Osteoblast (primary cell): ENCODE results near the gene ADORA2A. TPM values are rescaled to one million over a fixed set of nuclear protein-coding genes. Genes with fewer than 3 reads are reported as not detected.

Experiments
- DNase-seq: peaks from one replicate; pipeline ENCODE4 v3.0.0; 2011; ENCODE audit warnings: low spot score, mixed read lengths; ENCODE audit not compliant: insufficient read length; ENCODE audit errors: missing footprints
- H2AFZ ChIP-seq: 2 replicates; pipeline ENCODE4 v1.6.0; 2011; ENCODE audit warnings: mild to moderate bottlenecking, low read length
- H3K27ac ChIP-seq: 2 replicates; pipeline ENCODE4 v1.5.1; 2011; ENCODE audit warnings: mild to moderate bottlenecking, low read depth, low read length, moderate library complexity
- H3K27me3 ChIP-seq: 2 replicates; pipeline ENCODE4 v1.6.0; 2012; ENCODE audit warnings: mild to moderate bottlenecking, control low read depth, inconsistent platforms, low read length, moderate library complexity; ENCODE audit not compliant: insufficient read depth
- H3K36me3 ChIP-seq: 2 replicates; pipeline ENCODE4 v1.5.1; 2011; ENCODE audit warnings: mild to moderate bottlenecking, low read length, control low read depth, moderate library complexity; ENCODE audit not compliant: insufficient read depth
- H3K4me1 ChIP-seq: 2 replicates; pipeline ENCODE4 v1.5.1; 2011; ENCODE audit warnings: mild to moderate bottlenecking, low read length, control low read depth, moderate library complexity; ENCODE audit not compliant: insufficient read depth
- H3K4me2 ChIP-seq: 2 replicates; pipeline ENCODE4 v1.6.0; 2011; ENCODE audit warnings: mild to moderate bottlenecking, low read length; ENCODE audit not compliant: insufficient read depth
- H3K4me3 ChIP-seq: fragments of 200-600 bp; sonication (generic); 3 replicates; pipeline ENCODE4 v1.5.1; 2012; ENCODE audit warnings: mild to moderate bottlenecking, low read length, inconsistent platforms; ENCODE audit not compliant: insufficient read depth
- H3K79me2 ChIP-seq: 2 replicates; pipeline ENCODE4 v1.6.0; 2012; ENCODE audit warnings: mild to moderate bottlenecking, low read length, control low read depth, inconsistent platforms; ENCODE audit not compliant: insufficient read depth
- H3K9me3 ChIP-seq: 2 replicates; pipeline ENCODE4 v1.5.1; 2011; ENCODE audit warnings: low read depth, low read length, control low read depth
- H4K20me1 ChIP-seq: 2 replicates; pipeline ENCODE4 v1.6.0; 2012; ENCODE audit warnings: mild to moderate bottlenecking, low read length, control low read depth; ENCODE audit not compliant: insufficient read depth
- total RNA-seq: library from RNA; depleted of rRNA; stranded (reverse); fragments of >200 nt; gene quantifications from 2 replicates; pipeline ENCODE4 v1.2.3, GENCODE V29; 2012
- TF ChIP-seq, protein P1 (sequence below): IDR thresholded peaks from 2 replicates; pipeline ENCODE4 v1.5.1; 2011; ENCODE audit warnings: mild to moderate bottlenecking, low read depth, low read length, moderate library complexity; ENCODE audit errors: extremely low read depth

Gene ADORA2A
- total RNA-seq, 1 donor = 0.72 TPM

DNA sequence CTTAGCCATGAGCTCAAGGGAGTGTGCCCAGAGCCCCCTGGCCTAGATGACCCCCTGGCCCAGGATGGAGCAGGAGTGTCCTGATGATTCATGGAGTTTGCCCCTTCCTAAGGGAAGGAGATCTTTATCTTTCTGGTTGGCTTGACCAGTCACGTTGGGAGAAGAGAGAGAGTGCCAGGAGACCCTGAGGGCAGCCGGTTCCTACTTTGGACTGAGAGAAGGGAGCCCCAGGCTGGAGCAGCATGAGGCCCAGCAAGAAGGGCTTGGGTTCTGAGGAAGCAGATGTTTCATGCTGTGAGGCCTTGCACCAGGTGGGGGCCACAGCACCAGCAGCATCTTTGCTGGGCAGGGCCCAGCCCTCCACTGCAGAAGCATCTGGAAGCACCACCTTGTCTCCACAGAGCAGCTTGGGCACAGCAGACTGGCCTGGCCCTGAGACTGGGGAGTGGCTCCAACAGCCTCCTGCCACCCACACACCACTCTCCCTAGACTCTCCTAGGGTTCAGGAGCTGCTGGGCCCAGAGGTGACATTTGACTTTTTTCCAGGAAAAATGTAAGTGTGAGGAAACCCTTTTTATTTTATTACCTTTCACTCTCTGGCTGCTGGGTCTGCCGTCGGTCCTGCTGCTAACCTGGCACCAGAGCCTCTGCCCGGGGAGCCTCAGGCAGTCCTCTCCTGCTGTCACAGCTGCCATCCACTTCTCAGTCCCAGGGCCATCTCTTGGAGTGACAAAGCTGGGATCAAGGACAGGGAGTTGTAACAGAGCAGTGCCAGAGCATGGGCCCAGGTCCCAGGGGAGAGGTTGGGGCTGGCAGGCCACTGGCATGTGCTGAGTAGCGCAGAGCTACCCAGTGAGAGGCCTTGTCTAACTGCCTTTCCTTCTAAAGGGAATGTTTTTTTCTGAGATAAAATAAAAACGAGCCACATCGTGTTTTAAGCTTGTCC is 14.3 kb downstream of the ADORA2A start:
- H3K9me3 ChIP-seq = no peaks in the 10 kb centered on the region
- peak; percentile 75 for DNase-seq

DNA sequence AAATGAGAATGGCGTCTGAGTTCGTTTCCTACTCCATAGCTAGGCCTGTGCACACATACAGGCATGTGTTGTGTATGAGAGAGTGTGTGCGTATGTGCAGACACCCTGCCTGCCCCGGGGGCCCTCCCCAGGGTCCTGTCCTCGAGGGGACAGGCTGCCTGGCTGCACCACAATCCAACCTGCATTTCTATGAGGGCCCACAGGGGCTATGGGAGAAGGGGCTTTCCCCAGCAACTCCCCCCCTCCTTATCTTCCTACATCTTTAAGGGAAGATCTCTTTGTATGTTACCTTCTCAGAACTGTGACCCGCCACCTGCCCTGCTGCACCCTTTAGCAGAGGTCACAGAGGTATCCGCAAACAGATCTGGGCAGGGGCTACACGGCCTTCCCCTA is 14.9 kb downstream of the ADORA2A start:
- H3K27me3 ChIP-seq = peaks cover 3% of the 10 kb centered on the region
- peaks cover 8% of the 10 kb centered on the region for H3K4me1 ChIP-seq
- H2AFZ ChIP-seq = no peak overlapping the region
- no peak overlapping the region for H3K4me2 ChIP-seq
- H4K20me1 ChIP-seq = no peaks in the 10 kb centered on the region
- no peaks in the 10 kb centered on the region for H3K36me3 ChIP-seq
- H3K4me3 ChIP-seq = no peak overlapping the region
- DNase-seq = no peak
- TF ChIP-seq, protein P1, sequence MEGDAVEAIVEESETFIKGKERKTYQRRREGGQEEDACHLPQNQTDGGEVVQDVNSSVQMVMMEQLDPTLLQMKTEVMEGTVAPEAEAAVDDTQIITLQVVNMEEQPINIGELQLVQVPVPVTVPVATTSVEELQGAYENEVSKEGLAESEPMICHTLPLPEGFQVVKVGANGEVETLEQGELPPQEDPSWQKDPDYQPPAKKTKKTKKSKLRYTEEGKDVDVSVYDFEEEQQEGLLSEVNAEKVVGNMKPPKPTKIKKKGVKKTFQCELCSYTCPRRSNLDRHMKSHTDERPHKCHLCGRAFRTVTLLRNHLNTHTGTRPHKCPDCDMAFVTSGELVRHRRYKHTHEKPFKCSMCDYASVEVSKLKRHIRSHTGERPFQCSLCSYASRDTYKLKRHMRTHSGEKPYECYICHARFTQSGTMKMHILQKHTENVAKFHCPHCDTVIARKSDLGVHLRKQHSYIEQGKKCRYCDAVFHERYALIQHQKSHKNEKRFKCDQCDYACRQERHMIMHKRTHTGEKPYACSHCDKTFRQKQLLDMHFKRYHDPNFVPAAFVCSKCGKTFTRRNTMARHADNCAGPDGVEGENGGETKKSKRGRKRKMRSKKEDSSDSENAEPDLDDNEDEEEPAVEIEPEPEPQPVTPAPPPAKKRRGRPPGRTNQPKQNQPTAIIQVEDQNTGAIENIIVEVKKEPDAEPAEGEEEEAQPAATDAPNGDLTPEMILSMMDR = no peak
- H3K27ac ChIP-seq = no peak overlapping the region
- no peaks in the 10 kb centered on the region for H3K9me3 ChIP-seq
- H3K79me2 ChIP-seq = no peaks in the 10 kb centered on the region

More for the DNA sequence above, 14.3 kb downstream of the ADORA2A start:
- H3K79me2 ChIP-seq = no peaks in the 10 kb centered on the region
- H3K4me3 ChIP-seq = no peak overlapping the region
- no peaks in the 10 kb centered on the region for H3K36me3 ChIP-seq
- peaks cover 8% of the 10 kb centered on the region for H3K4me1 ChIP-seq
- no peak overlapping the region for H3K4me2 ChIP-seq
- H3K27ac ChIP-seq = no peak overlapping the region
- H3K27me3 ChIP-seq = peaks cover 3% of the 10 kb centered on the region
- no peak overlapping the region for H2AFZ ChIP-seq
- H4K20me1 ChIP-seq = no peaks in the 10 kb centered on the region
- TF ChIP-seq, protein P1 = no peak

DNA sequence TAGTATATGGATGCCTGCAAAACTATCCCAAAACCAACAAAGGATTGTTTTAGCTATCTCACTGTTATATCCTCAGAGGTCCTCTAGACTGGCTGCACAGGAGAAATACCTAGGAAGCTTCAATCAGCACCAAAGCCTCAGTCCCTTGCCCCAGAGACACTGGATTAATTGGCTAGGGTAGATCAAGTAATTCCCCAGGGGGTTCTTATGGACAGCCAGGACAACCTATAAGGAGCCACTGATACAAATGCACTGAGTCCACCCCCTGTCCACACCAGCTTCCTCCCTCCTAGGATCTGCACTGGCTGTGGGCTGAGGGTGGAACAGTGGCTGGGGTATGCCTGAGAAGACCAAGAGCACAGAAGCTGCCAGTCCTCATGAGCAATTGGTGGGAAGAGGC is 16.3 kb downstream of the ADORA2A start:
- Histone ChIP-seq H3K4me3 (no peak overlapping the region), H3K4me2 (no peak overlapping the region), H3K79me2 (no peaks in the 10 kb centered on the region), H4K20me1 (no peaks in the 10 kb centered on the region), H3K36me3 (no peaks in the 10 kb centered on the region), H3K27me3 (peaks cover 3% of the 10 kb centered on the region), H3K4me1 (peaks cover 8% of the 10 kb centered on the region), H3K27ac (no peak overlapping the region), H3K9me3 (no peaks in the 10 kb centered on the region), H2AFZ (no peak overlapping the region)
- TF ChIP-seq, protein P1 = no peak
- peak; percentile 51 for DNase-seq

DNA sequence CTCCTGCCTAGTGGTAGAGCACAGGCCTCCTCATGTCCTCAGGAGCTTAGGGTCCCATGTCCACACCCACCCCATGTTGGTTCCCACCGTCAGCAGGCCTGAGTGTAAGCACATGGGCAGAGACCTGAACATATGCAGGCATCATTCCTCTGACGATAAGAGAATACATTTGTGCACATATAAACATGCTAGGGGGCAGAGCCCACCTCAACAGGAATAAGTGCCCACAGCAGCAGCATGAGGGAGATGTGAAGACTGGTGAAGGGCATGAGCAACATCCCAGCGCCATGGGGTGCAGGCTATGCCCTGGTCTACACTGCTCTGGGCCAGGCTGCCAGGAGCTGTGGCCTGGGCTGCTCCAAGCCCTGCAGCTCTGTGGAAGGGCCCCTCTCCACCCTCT is 16.9 kb downstream of the ADORA2A start:
- no peak overlapping the region for H3K4me3 ChIP-seq
- H3K36me3 ChIP-seq = no peaks in the 10 kb centered on the region
- no peaks in the 10 kb centered on the region for H3K79me2 ChIP-seq
- H4K20me1 ChIP-seq = no peaks in the 10 kb centered on the region
- TF ChIP-seq, protein P1 = no peak
- no peak overlapping the region for H3K27ac ChIP-seq
- H3K4me1 ChIP-seq = peaks cover 8% of the 10 kb centered on the region
- H3K4me2 ChIP-seq = no peak overlapping the region
- no peaks in the 10 kb centered on the region for H3K9me3 ChIP-seq
- DNase-seq = peak; percentile 73
- no peak overlapping the region for H2AFZ ChIP-seq
- peaks cover 3% of the 10 kb centered on the region for H3K27me3 ChIP-seq
